ENCODE measurements around the gene ENDOU.
"Not testable (repeated sequence)": the region's sequence is repeated elsewhere in the genome, so short reads cannot be mapped to it uniquely, and the experiment has no call there.

Gene ENDOU

GRCh38 chr12:47687636-47688035 lies 37.7 kb downstream of the ENDOU start:
- no peak for ATAC-seq
- DNase-seq, result no peak

- no peak for DNase-seq
- no peak for ATAC-seq
Observed at GRCh38 chr12:47686645-47687240, 38.5 kb downstream of the ENDOU start.

DNA sequence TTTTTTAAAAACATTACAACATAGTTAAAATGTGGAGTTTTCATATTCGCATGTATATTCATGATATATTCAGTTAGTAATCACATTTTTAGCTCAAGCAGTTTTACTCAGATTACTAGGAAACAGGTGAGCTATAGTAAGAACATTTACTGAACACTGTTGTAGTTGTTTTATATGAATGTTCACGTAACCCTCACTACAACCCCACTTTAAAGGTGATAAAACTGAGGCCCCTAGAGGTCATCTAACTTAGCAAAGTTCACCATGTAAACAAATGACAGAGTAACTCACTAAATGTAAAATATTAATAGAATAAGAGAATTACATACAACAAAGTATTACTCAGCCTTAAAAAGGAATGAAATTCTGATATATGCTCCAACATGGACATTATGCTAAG lies 45.5 kb downstream of the ENDOU start:
- ATAC-seq, result no peak

DNA sequence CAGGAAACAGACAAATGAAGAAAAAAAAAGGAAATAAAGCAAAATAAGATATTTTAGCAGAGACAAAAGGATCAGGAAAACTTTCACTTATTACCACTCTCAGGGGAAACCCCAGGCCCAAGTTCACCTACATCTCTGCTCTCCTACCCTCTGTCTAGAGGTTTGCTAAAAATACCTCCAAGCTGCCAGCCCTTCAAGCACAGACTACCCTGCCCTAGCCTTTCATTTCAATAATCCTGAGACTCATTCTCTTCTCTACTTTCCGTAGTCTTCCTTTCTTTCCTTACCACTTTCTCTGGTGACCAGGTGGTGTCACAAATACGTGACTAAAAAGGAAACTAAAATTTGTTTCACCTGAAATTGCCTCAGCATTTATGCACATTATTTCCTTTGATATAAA lies 53.2 kb downstream of the ENDOU start:
- DNase-seq, result no peak
- no peak for ATAC-seq

More for the DNA sequence above, 45.5 kb downstream of the ENDOU start:
- no peak for DNase-seq

- not testable (repeated sequence) for DNase-seq, ATAC-seq
Observed at GRCh38 chr12:47667935-47668334, 57.4 kb downstream of the ENDOU start.
